Right renal cortex interstitium (tissue), 3 donors: ENCODE data around the gene STUM. TPM values are rescaled to one million over a fixed set of nuclear protein-coding genes. Genes with fewer than 3 reads are reported as not detected.
A peak's percentile ranks its signal among the peaks of the same experiment; 100 is the strongest.

Experiments
- DNase-seq, 3 donors: peaks; one replicate each; pipeline ENCODE4 v3.0.0-alpha.2; 2013; ENCODE audit warnings: low read depth in 3 of 3, low spot score in 2 of 3
- polyA plus RNA-seq, 3 donors: library from polyadenylated mRNA; unstranded; fragments of 120-200 nt; gene quantifications; one replicate each; pipeline ENCODE4 v1.2.1, GENCODE V29; 2013; ENCODE audit not compliant: insufficient read length in 3 of 3

The STUM gene
- polyA plus RNA-seq, 3 donors, result 0.86 to 1.2 (median 0.94) TPM

DNA sequence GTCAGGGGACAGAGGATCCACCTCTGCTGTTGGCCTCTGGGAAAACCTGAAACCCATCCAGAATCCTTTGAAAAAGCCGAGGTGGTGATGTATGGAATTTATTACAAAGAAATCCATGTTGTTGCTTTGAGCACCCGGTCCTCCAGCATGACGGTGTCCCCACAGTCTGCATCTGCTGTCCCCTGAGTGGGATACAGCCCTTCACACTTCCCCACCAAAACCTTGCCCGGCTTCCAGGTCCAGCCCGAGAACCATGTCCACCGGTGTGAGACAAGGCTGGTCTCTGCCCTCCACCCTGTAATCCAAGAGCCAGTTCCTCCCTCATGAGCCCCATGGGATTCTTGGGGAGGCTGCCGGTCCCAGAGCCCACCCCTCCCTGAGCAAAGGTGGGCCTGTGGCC is 70.5 kb downstream of the STUM start:
- no peak for DNase-seq

DNA sequence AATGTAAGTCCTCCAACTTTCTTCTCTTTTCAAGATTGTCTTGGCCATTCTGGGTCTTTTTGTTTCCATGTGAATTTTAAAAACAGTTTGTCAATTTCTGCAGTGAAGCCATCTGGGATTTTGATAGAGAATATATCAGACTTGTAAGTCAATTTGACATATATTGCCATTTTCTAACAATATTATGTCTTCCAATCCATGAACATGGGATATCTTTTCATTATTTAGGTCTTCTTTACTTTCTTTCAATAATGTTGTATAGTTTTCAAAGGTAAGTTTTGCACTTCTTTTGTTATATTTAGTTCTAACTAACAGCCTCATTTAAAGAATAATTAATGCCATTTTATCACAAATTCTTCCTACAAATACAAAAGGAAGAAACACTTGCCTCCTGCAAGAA is 73.4 kb downstream of the STUM start:
- DNase-seq, result no peak

DNA sequence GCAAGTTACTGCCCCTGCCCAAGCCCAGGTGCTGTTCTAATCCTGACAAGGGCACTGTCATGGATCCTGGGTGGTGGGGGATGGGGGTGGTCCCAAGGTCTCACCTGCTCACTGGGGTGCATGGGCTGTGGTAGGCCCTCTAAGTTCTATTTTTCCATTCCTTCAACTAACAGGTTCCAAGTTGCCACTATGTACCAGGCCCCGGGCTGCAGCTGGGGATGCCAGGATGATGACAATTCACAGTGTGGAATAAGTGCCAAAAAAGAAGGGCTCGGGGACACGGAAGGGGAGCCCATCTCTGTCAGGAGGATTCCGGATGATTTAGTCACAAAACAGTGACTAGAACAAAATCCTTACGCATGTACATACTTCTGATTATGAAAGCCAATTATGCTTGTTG is 76.0 kb downstream of the STUM start:
- no peak for DNase-seq

DNA sequence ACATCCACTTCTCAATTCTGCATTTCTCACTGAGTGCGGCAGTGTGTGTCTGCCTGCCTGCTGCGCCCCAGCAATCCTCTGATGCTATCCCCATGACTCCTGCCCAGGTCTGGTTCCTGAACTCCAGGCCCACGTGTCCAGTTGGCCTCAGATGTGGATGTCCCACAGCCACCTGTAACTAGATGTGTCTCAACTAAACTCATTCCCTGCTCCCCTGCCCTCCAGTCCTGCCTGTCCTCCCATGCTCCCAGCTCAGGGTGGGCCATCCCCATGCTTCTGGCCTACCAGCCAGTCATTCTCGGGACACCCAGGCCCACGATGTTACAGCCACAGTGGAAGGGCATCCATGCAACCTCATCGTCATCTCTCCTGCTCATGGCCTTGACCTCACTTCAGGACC is 76.8 kb downstream of the STUM start:
- DNase-seq, result no peak

DNA sequence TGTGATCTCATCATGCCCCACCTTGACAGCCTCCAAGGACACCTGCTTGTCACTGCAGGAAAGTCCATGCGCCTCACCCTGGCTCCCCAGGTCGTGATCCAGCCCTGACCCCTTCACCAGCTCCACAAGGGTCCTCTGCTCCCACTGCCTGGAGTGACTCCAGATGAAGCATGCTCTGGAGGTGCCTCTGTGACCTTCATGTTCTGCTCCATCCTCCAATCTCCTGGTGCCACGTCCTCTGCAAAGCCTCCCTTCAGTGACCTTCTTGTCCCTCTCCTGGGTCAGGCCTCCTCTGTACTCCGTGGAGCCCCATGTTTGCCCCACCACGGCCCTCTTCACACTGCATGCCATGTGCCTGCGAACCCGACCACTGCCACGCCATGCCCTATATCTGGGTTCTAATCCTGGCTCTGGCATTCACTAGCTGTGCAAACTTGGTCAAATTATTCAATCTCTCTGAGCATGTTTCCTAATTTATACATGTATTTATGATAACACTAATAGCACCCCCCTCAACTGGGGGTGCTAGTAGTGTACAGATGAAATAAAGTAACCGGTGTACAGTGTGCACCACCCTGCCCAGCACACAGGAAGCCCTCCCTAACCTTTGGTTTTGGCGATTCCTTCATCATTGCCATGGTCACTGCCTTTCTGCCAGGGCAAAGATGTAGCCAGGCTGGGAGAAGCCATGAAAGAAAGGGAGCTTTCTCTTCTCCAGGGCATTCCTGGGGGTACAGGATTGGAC is 77.4 kb downstream of the STUM start:
- DNase-seq, result no peak

DNA sequence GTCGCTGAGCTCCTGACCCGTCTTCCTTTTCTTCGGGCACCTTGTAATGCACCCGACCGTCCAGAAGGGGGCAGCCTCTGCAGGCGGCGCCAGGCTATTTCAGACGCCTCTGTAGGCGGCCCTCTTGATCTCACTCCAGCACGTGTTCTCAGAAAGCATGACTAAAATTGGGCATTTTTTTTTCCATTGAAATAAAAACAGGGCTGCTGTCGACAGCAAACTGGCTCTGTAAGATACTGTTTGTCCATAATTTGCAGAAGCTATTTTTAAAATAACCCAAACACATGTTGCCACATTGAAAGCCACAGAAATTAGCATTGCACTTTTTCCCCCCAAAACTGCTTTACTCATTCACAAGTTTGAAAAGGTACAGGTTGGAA is 78.0 kb downstream of the STUM start:
- DNase-seq, result no peak

DNA sequence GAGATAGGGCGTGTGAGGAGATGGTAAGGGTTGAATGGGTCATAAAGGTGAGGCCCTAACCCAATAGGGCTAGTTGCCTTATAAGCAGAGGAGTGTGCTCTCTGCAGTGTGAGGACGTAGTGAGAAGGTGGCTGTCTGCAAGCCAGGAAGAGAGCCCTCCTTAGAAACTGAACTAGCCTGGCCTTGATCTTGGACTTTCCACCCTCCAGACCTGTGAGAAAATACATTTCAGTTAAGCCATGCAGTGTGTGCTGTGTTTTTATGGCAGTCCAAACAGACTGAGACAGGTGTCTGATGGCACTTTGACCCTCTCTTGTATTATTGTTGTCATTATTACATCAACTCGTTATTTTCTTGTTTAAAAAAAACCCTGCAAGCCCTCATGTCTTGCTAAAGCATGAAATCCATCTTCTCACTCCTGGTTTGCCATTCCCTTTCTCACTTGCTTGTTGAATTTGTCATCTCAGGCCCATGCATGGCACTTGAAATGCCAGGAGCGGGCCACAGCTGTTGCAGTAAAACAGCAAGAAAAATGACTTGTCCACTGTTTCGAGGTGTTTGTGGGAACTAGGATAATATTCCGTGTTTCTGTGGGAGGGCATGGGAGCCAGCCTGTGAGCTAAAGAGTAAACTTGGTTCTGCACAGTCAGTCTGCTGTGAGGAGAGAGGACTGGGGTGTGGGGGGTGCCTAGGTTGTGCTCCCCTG is 78.6 kb downstream of the STUM start:
- DNase-seq, result no peak

DNA sequence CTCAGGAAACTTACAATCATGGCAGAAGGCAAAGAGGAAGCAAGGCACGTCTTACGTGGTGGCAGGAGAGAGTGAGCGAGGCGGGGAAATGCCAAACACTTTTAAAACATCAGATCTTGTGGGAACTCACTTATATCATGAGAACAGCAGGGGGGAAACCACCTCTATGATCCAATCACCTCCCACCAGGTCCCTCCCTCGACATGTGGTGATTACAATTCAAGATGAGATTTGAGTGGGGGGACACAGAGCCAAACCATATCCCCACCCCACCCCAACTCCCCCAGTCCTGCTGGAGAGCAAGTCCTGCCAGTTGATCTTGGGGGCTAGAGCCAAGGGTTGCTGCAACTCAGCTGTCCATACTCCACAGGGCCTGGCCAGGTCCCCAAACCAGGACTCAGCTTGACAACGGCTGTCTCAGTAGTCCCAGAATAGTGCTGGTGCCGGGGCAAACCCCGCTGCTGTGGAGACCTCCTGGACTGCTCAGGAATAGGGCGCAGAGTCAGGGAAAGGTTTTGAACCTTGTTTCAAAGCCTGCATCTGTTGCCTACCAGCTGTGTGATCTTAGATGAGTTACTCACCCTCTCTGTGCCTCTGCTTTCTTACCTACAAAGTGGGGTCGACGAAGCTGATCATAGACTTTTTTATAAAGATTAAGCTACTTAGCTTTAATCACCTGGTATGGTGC is 79.5 kb downstream of the STUM start:
- no peak for DNase-seq

DNA sequence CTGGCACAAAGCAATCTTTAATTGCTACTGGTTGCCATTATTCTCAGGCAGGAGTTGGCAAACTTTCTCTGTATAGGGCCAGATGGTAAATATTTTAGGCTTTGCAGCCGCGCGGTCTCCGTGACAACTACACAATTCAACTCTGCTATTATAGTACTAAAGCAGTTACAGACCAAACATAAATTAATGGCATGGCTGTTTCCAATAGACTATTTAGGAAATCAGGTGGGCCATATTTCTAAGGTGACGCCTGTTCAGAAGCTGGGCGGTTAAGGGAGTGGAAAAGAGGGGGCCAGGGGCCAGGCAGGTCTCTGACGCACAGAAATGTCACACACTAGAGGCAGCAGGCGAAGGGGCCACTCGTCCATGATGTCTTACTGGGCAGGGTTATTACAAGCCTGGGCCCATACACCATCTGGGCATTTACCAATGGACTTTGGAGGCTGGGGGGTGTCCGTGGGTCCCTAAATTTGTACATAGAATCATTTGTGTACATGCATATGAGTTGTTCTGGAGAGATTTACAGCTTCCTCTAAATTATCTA is 80.1 kb downstream of the STUM start:
- no peak for DNase-seq

DNA sequence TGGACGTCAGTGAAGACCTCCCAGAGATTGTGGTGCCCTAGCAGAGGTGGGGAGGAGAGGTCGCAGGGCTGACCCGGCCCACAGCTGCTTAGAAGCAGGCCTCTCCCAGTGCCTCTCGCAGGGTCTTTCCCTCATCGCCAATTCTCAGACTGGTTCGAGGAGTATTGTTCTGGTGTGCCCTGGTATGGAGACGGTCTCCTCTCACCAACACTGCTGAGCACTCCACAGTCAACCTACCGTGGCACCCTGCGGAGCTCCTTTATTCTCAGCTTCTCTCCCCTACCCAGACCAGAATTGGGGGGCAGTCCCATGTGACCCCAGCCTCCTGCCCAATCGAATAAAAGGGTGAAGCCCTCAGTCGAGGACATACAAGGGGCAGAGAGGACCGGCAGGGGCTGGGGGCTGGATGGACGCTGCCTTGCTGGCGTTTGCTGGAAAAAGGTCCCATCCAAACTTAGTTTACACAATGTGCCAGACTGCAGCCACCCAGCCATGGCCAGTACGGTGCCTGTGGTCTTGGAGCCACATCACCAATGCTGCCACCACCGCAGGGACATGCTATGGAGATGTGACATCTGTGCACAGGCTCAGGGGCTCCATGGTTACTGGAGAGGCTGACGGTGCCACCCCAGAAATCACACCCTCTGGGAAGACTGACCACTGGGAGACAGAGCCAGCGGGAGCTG is 80.8 kb downstream of the STUM start:
- DNase-seq, result no peak

DNA sequence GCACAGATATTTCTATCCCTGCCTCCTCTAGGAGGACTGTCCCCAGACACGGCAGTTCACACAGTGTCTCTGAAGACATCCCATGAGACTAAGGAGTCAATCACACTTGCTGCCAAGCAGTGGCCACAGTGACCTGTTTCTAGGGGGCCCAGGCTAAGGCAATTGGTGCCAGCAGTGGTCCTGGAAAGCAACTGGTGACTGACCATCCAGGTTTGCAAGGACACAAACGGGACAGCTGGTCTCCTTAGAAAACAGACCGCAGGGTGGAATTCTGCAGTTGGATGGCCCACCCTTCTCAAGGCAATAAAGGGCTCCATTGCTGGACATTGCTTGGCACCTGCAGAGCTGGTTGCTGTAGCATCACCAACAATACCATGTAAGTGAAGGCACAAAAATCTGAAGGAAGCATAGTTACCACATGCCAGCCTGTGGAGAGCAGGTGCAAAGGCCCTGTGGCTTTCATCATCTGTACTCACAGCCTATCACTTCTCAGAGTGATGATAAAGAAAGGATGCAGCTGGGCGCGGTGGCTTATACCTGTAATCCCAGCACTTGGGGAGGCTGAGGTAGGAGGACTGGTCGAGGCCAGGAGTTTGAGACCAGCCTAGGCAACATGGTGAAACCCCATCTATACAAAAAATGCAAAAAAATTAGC is 81.5 kb downstream of the STUM start:
- DNase-seq, result no peak

DNA sequence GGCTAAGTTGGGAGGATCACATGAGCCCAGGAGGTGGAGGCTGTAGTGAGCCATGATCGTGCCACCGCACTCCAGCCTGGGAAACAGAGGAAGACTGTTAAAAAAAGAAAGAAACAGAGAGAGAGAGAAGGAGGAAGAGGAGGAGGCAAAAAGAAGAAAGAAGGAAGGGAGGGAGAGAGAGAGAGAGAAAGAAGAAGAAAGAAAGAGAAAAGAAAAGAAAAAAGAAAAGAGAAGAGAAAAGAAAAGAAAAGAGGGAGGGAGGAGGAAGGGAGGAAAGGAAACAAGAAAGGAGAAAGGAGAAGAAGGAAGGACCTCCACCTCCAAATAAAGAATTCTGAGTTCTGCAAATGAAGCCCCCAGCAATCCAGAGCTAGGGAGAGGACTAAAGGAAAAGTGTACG is 82.0 kb downstream of the STUM start:
- DNase-seq, result no peak

DNA sequence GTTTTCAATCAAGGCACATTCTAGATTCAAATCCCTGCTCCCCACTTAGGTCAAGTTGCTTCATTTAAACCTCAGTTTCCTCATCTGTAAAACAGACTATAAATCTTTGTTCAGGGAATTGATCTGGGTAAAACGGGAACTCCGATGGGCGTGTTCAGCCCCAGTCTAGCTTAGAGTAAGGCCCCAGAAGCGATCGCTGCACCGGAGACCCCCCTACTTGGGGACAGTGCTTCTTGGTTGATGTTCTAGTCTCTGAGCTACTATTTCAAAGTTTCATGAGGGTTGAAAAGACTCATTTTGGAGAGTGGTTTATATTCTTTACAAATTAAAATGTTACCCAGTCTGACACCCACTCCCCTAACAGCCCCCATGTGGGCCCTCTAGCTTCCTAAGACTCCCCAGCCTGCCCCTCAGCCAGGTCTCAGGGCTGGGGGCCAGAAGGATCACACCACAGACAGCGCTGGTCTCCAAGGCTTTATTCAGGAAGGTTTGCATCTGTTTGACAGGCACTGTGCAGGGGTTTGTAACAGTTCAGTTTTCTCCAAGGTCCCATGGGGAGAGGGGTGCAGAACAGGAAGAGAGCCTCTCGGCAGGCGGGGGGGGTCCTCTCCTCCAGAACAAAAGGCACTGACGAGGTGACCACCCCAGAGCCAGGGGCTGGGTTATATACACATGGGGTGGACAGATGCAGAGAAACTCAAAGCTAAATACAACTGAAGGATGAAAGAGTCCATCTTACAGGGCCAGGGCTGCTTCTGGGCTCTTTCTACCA is 82.9 kb downstream of the STUM start:
- no peak for DNase-seq

DNA sequence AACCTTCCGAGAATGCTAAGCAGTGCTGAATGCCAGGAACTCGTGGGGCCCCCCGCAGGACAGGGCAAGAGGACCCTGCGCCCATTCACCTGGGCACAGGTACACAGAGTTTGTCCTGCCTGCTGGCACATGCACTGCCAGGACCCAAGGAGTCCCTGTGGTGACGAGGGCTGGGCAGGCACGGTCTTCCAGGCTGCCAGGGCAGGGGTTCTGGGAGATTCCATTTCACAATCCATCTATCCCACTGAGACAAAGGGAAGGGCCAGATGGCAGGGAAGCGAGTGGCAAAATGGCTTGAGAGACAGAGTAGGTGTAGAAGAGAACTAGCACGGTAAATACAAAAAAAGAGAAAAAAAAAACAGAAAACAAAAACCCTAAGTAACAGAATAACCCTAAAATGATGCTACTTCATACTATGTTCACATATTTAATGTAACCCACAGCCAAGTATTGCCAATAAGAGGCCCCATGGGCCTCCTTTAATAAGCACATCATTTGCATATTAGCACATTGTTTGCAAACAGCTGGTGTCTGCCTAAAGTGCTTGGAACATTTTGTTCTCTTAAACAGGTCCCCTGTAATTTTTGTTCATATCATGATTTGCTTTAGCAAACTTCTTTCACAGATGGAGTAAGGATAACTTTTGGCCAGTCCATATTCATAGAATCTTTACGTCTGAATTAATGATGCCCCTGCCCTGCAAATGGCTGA is 83.8 kb downstream of the STUM start:
- DNase-seq, result no peak

DNA sequence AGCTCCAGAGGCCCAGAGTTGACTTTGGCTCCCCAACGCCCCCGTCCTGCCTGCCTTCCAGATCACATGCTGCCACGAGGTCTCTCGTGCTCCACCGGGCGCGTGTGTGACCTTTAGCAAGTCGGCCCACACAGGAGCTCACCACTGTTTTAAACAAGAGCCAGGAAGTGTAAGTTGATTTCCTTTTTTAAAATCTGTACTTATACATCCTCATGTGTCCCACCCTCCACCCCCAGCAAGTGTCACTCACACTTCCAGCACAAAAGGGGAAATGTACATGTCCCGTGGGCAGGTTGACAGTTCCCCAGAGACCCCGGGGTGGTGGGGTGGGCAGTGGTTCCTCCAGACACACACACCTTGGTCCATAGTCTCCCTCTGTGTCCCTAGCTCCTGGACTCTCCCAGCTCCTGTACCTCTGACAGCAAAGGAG is 84.4 kb downstream of the STUM start:
- no peak for DNase-seq

DNA sequence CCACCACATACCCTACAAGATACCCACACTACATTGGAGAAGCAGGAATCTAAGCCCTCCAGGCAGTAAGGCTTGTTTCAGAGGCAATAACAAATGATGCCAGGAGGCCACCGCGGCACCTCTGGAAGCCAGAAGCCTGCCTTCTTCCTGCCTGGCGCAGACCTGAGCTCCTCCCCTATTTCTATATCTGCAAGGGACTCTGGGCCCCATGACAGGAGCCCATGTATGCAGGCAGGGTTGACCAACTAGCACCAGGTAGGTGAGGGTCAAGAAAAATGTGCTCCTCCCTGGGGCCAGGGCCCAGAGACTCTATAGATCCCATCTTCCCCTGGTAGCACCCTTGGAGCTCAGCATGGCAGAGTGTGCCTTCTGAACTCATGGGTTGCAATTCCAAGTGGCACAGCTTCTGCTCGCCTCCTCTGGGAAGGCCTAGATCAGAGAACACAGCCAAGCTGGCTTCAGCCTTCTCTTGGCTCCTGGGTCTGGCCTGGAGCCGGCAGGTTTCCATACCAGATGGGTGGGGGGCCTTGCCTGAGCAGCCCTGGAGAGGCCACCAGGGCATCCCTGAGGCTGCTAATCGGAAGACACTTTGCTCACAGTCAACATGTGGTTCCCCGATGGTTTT is 85.1 kb downstream of the STUM start:
- DNase-seq, result no peak

DNA sequence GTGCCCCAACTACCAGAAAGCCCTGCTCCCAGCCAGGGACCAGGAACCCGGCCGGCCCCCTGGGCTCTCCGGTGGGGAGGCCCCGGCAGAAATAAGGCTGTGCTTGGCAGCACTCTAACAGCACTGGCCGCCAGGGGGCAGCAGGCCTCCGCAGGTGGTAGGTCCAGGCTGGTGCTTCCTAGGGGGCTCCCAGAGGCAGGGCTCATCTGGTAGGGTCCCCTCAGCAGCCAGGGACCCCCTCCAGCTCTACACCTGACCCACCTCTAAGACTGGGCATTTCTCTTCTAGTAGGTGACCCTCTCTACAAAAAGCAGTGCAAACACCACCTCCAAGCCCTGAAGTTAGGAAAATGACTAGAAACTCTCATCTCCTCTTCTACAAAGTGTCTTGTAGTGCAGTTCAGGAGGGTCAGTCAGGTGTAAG is 85.6 kb downstream of the STUM start:
- DNase-seq, result peak in 1 of 3 donors; percentile 41

DNA sequence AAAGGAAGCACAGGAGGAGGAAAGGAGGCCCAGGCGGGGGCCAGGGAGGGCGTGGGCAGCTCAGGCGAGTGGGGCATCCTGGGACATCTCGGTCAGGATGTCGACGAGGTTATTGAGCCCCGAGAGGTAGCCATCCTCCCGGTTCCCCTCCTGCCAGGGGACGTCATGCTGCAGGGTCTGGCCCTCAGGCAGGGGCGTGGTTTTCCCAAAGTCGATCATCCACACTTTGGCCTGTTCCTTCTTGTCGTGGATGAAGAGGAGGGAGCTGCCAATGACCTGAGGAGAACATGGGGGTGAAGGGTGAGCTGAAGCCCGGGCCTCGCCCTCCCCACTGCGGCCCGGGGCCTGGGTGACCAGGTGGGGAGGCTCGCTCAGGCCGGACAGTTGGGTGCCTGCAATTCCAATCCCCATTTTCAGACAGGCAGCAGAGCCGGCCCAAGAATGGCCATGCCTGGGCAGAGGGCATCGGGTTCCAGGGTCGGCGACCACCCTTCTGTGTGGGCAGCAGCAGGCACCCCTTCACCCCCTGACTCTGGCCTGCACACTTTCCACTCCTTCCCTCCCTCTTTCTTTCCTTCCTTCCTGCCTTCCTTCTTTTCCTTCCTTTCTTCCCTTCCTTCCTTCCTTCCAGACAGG is 86.2 kb downstream of the STUM start:
- no peak for DNase-seq
